Psoas muscle (tissue), 8 donors: ENCODE results near the gene MAN2A2. TPM values are rescaled to one million over a fixed set of nuclear protein-coding genes. Genes with fewer than 3 reads are reported as not detected.

Experiments used
- ATAC-seq, 4 donors: fragments of 200-7000 bp; cut with Tn5 transposase; one replicate each; pipeline ENCODE4 v1.9.1; 2020; ENCODE audit warnings: moderate library complexity in 3 of 4, mild to moderate bottlenecking in 2 of 4
- DNase-seq, 2 donors: peaks; one replicate each; pipeline ENCODE4 v3.0.0-alpha.2; 2020
- H3K27ac ChIP-seq: fragments of 200-600 bp; one replicate; pipeline ENCODE4 v1.8.0; 2022
- H3K27me3 ChIP-seq, 3 donors: fragments of 200-600 bp in 1 of 3; one replicate each; pipeline versions ENCODE4 v1.6.1 to v1.8.0; 2013 to 2022; ENCODE audit warnings: low read length in 2 of 3, mild to moderate bottlenecking in 2 of 3, moderate library complexity in 1 of 3; ENCODE audit not compliant: insufficient read depth in 3 of 3
- H3K36me3 ChIP-seq, 2 donors: fragments of 200-600 bp in 1 of 2; one replicate each; pipeline versions ENCODE4 v1.6.1 to v1.8.0; 2013 to 2022; ENCODE audit warnings: low read depth in 1 of 2, mild to moderate bottlenecking in 1 of 2, moderate library complexity in 1 of 2; ENCODE audit not compliant: insufficient read depth in 1 of 2
- H3K4me1 ChIP-seq: fragments of 200-600 bp; one replicate; pipeline ENCODE4 v1.8.0; 2022
- H3K4me3 ChIP-seq: fragments of 200-600 bp; one replicate; pipeline ENCODE4 v1.8.0; 2022; ENCODE audit warnings: mild to moderate bottlenecking
- H3K9me3 ChIP-seq: fragments of 200-600 bp; one replicate; pipeline ENCODE4 v1.8.0; 2022
- CTCF ChIP-seq: fragments of 200-600 bp; IDR thresholded peaks from one replicate; pipeline ENCODE4 v1.8.0; 2022; ENCODE audit warnings: antibody characterized with exemption
- WGBS, 3 donors: extraction: QIAGEN DNeasy Blood & Tissue Kit; methylation state at CpG; one replicate each; pipeline versions ENCODE4 v1.1.6 to v1.1.7; 2013; 5-methylcytosine and 5-hydroxymethylcytosine counted together
- intact Hi-C, 2 donors: fragments of 100-400 bp; cut with DNase I; formaldehyde crosslinking; loops; one replicate each; pipeline versions ENCODE4 v1.11.0 to v1.14.2; 2022
- polyA plus RNA-seq, 3 donors: library from polyadenylated mRNA; stranded (reverse); fragments of 200-250 nt; gene quantifications; one replicate each; pipeline ENCODE4 v1.2.3, GENCODE V29; 2013
- total RNA-seq, 4 donors: library from RNA; stranded (reverse); fragmentation: NEBNext Ultra II Directional in 2 of 4; extraction: Animal tissue kit (Norgen Biotek cat#: 25700) in 2 of 4; gene quantifications; one replicate each; pipeline versions ENCODE4 v1.2.1 to v1.2.4, GENCODE V29; 2021 to 2023
- donor health status: healthy with polysubstance abuse.
- donor health status: DM: no; HTN: no; CAD: no; lungs with moderate emphysema.
- donor health status: Bipolar disorder and iron deficiency.
- donor health status: healthy.
- donor health status: DM: yes; HTN: yes; CAD: no.
- donor health status: DM: no; HTN: no; CAD: no.
- donor health status: DM: no; HTN: no; CAD: no.
- donor health status: DM: yes; HTN: yes; CAD: no.

The MAN2A2 gene
- total and polyA plus RNA-seq, 7 donors, result 22.9 to 127 (median 111) TPM

DNA sequence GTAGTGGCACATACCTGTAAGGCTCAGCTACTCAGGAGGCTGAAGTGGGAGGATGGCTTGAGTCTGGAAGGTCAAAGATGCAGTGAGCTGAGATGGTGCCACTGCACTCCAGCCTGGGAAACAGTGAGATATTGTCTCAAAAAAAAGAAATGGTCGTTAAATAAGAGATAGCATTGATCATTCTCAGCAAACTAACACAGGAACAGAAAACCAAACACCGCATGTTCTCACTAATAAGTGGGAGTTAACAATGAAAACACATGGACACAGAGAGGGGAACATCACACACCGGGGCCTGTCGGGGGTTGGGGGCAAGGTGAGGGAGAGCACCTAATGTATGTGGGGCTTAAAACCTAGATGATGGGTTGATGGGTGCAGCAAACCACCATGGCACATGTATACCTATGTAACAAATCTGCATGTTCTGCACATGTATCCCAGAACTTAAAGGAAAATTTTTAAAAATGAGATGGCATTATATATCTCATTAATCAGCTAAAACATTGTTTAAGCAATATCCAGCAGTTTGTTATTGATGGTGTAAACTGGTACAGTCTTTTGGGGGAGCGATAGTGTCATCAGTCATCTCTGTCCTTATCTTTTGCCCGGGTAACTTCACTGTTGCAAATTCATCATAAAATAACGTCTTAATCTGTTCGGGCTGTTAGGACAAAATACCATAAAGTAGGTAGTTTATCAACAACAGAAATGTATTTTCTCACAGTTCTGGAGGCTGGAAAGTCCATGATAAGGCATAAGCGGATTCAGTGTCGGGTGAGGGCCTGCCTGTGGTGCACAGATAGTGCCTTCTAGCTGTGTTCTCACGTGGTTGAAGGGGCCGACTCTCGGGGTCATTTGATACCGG lies 1.7 kb upstream of the MAN2A2 start:
- ATAC-seq (peak in 3 of 4 donors; percentile 28 to 42 (median 38)), DNase-seq (peak in 1 of 2 donors; percentile 48)
- Histone ChIP-seq H3K9me3 (no peaks in the 10 kb centered on the region), H3K4me1 (peaks cover 20% of the 10 kb centered on the region), H3K4me3 (peak overlapping the region; percentile 69), H3K27ac (peak overlapping the region; percentile 95), H3K36me3 (peaks cover 0 to 25% of the 10 kb centered on the region in 2 donors), H3K27me3 (no peaks in the 10 kb centered on the region)
- TF ChIP-seq CTCF, result no peak
- WGBS, 3 donors, result 46 to 59% (median 51%) methylated on average over 14 of the region's 14 CpGs
- intact Hi-C loops, result loop anchor here (1.0 to 2.0 kb wide), 2 partner anchors 31 kb away; partner anchors contain the start of gene HDDC3 (in 2 of the 2)

DNA sequence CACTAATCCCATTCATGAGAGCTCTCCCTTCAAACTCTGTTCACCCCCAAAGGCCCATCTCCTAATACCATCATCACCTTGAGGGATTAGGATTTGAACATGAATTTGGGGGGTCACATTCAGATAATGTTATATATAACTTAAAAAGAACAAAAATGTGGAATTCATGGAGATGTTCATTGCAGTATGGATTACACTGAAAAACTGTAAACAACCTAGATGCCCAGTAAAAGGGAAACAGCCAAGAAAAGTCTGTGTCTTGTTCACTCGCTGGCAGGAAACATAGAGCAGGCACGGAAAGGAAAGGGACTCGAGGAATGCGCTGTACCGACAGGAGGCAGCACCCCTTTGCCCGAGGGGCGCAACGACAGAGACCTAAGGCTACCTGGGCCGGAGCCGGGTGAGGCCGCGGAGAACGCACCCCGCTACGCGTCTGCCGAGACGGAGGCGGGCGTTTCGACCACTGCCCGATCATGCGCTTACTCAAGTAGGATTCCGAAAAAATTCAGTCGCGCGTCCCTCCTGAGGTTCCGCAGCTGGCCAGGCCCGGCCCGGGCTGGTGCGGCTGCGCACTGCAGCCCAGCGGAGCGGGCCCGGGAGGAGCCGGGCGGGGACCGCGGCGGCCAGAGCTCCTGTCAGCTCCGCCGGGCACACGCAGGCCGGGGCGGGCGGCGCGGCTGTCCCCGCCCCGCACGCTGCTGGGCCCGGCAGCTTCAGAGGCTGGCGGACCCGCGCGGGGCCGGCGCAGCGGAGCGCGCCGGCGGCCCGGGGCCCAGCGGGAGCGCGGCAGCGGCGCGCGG lies 862 bp upstream of the MAN2A2 start:
- H3K4me3 ChIP-seq, result peak overlapping the region; percentile 69
- no peaks in the 10 kb centered on the region for H3K27me3 ChIP-seq
- no peaks in the 10 kb centered on the region for H3K9me3 ChIP-seq
- intact Hi-C loops, result loop anchor here (1.0 to 2.0 kb wide), 2 partner anchors 30 to 31 kb away; partner anchors contain the start of gene HDDC3 (in 2 of the 2)
- 0 to 1% (median 0%) methylated on average over 31 to 71 of the region's 71 CpGs for WGBS, 3 donors
- DNase-seq (peak; percentile 79 to 88), ATAC-seq (peak; percentile 84 to 91 (median 88))
- peak overlapping the region; percentile 95 for H3K27ac ChIP-seq
- TF ChIP-seq CTCF, result peak; percentile 68
- peaks cover 0 to 34% of the 10 kb centered on the region in 2 donors for H3K36me3 ChIP-seq
- H3K4me1 ChIP-seq, result peaks cover 20% of the 10 kb centered on the region

DNA sequence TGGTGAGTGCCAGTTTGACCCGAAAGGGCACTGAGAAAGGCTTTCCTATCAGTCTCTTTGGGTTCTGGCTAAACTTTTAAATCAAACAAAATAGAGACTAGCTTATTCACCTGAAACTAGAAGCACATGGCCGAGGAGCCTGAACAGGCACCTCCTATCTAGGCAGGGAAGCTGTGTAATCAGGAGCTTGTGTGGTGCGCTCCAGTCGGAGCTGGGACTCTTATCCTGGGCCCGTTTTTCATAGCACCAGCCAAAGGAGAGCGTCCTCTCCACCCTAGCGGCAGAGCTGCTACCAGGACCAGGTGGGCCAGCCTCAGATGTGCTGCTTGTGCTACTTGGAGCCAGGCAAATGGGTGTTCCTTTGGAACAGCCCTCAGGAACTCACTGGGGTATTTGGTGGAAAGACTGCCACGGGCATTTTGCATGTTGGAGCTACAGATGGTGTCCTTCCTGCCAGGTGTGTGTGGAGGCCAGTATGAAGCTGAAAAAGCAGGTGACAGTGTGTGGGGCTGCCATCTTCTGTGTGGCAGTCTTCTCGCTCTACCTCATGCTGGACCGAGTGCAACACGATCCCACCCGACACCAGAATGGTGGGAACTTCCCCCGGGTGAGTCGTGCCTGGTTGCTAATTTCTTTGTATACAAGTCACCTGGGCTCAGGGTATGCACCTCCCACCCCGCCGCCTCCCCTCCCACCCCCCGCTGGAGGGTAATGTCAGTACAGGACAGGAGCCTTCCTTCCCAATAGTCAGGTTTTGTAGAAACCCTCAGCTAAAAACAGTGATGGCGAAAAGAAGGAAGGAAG lies 833 bp downstream of the MAN2A2 start:
- Histone ChIP-seq H3K4me1 (peaks cover 20% of the 10 kb centered on the region), H3K9me3 (no peaks in the 10 kb centered on the region), H3K4me3 (peak overlapping the region; percentile 69), H3K27me3 (no peaks in the 10 kb centered on the region), H3K36me3 (peaks cover 0 to 51% of the 10 kb centered on the region in 2 donors), H3K27ac (peak overlapping the region; percentile 95)
- no peak for TF ChIP-seq CTCF
- peak in 1 of 2 donors; percentile 45 for DNase-seq
- ATAC-seq, result peak in 2 of 4 donors; percentile 17 to 27
- intact Hi-C loops, result loop anchor here in 1 of 2 donors (2.0 kb wide), 1 partner anchor 29 kb away; the partner anchor contains the start of gene HDDC3
- 60 to 78% (median 62%) methylated on average over 18 of the region's 18 CpGs for WGBS, 3 donors

- DNase-seq, result peak in 1 of 2 donors; percentile 17
- TF ChIP-seq CTCF, result no peak
- Histone ChIP-seq H3K4me1 (peaks cover 20% of the 10 kb centered on the region), H3K27ac (no peak overlapping the region), H3K27me3 (no peaks in the 10 kb centered on the region), H3K4me3 (no peak overlapping the region), H3K36me3 (peaks cover 4 to 59% of the 10 kb centered on the region in 2 donors), H3K9me3 (no peaks in the 10 kb centered on the region)
- 94 to 96% (median 95%) methylated on average over 9 of the region's 9 CpGs for WGBS, 3 donors
- intact Hi-C loops, result no loop called here
- no peak for ATAC-seq
These were observed 1.6 kb downstream of the MAN2A2 start for GRCh38 chr15:90904746-90905145.
